Loucy (cell line): ENCODE data around the gene PPP1R3A.

ENCODE experiments used
- H2AFZ ChIP-seq: fragments of 200-600 bp; sonication (generic); 2 replicates; pipeline ENCODE4 v1.6.0; 2016; ENCODE audit warnings: antibody characterized with exemption, mild to moderate bottlenecking, low read length, moderate library complexity
- H3F3A ChIP-seq: fragments of 200-600 bp; 2 replicates; pipeline ENCODE4 v1.6.0; 2016; ENCODE audit warnings: antibody characterized with exemption, low read depth, mild to moderate bottlenecking
- H3K27me3 ChIP-seq: fragments of 200-600 bp; sonication (generic); 2 replicates; pipeline ENCODE4 v1.6.1; 2014; ENCODE audit warnings: low read length, mild to moderate bottlenecking; ENCODE audit not compliant: insufficient read depth, poor library complexity, severe bottlenecking
- H3K36me3 ChIP-seq: fragments of 200-600 bp; sonication (generic); 2 replicates; pipeline ENCODE4 v1.6.1; 2016; ENCODE audit warnings: low read length; ENCODE audit not compliant: insufficient read depth
- H3K4me1 ChIP-seq: fragments of 200-600 bp; sonication (generic); 2 replicates; pipeline ENCODE4 v1.5.1; 2014; ENCODE audit warnings: low read length, mild to moderate bottlenecking; ENCODE audit not compliant: insufficient read depth, poor library complexity, severe bottlenecking
- H3K4me2 ChIP-seq: fragments of 200-600 bp; sonication (generic); 2 replicates; pipeline ENCODE4 v1.6.0; 2014; ENCODE audit warnings: antibody characterized with exemption, low read length, low read depth, mild to moderate bottlenecking; ENCODE audit not compliant: poor library complexity, severe bottlenecking
- H3K4me3 ChIP-seq: fragments of 200-600 bp; sonication (generic); 2 replicates; pipeline ENCODE4 v1.5.1; 2014; ENCODE audit warnings: low read length, mild to moderate bottlenecking, mixed read lengths; ENCODE audit not compliant: poor library complexity, severe bottlenecking
- H3K79me2 ChIP-seq: fragments of 200-600 bp; sonication (generic); 2 replicates; pipeline ENCODE4 v1.6.1; 2014; ENCODE audit warnings: low read length; ENCODE audit not compliant: insufficient read depth
- H3K9ac ChIP-seq: fragments of 200-600 bp; sonication (generic); 2 replicates; pipeline ENCODE4 v1.6.0; 2014; ENCODE audit warnings: mild to moderate bottlenecking, low read depth, low read length, moderate library complexity; ENCODE audit not compliant: poor library complexity, severe bottlenecking
- H3K9me2 ChIP-seq: fragments of 200-600 bp; sonication (generic); replicated peaks from 2 replicates; pipeline ENCODE4 v1.6.1; 2016; ENCODE audit warnings: low read depth, low read length, mixed read lengths
- H3K9me3 ChIP-seq: fragments of 200-600 bp; sonication (generic); 2 replicates; pipeline ENCODE4 v1.6.1; 2014; ENCODE audit warnings: mild to moderate bottlenecking, antibody characterized with exemption, low read length, low read depth; ENCODE audit not compliant: insufficient read depth
- H4K20me1 ChIP-seq: fragments of 200-600 bp; sonication (generic); 2 replicates; pipeline ENCODE4 v1.6.0; 2014; ENCODE audit warnings: antibody characterized with exemption, low read length, mild to moderate bottlenecking; ENCODE audit not compliant: insufficient read depth, poor library complexity, severe bottlenecking
- CTCF ChIP-seq: fragments of 200-600 bp; sonication (generic); conservative IDR thresholded peaks from 2 replicates; pipeline ENCODE4 v1.5.1; 2014; ENCODE audit warnings: mild to moderate bottlenecking, antibody characterized with exemption, low read length
- EZH2phosphoT487 ChIP-seq: fragments of 200-600 bp; IDR thresholded peaks from 2 replicates; pipeline ENCODE4 v1.6.1; 2018; ENCODE audit warnings: antibody characterized with exemption, mild to moderate bottlenecking, moderate library complexity, borderline replicate concordance

PPP1R3A gene

GRCh38 chr7:113892818-113893217 lies 26.0 kb downstream of the PPP1R3A start:
- Histone ChIP-seq H3K9ac (no peak overlapping the region), H3K79me2 (no peaks in the 10 kb centered on the region), H2AFZ (no peak overlapping the region), H3K36me3 (no peaks in the 10 kb centered on the region), H3K27me3 (no peaks in the 10 kb centered on the region), H3K4me2 (no peak overlapping the region), H3F3A (no peaks in the 10 kb centered on the region), H4K20me1 (no peaks in the 10 kb centered on the region), H3K4me3 (no peak overlapping the region), H3K4me1 (no peaks in the 10 kb centered on the region), H3K9me3 (no peaks in the 10 kb centered on the region), H3K9me2 (no peaks in the 10 kb centered on the region)
- TF ChIP-seq CTCF (no peak), EZH2phosphoT487 (no peak)

GRCh38 chr7:113891828-113892227 lies 27.0 kb downstream of the PPP1R3A start:
- Histone ChIP-seq H3F3A (no peaks in the 10 kb centered on the region), H3K9me3 (no peaks in the 10 kb centered on the region), H3K4me1 (no peaks in the 10 kb centered on the region), H3K27me3 (no peaks in the 10 kb centered on the region), H3K4me2 (no peak overlapping the region), H2AFZ (no peak overlapping the region), H3K4me3 (no peak overlapping the region), H3K79me2 (no peaks in the 10 kb centered on the region), H4K20me1 (no peaks in the 10 kb centered on the region), H3K36me3 (no peaks in the 10 kb centered on the region), H3K9me2 (no peaks in the 10 kb centered on the region), H3K9ac (no peak overlapping the region)
- TF ChIP-seq EZH2phosphoT487 (no peak), CTCF (no peak)

GRCh38 chr7:113891031-113891350 lies 27.8 kb downstream of the PPP1R3A start:
- Histone ChIP-seq H3K4me3 (no peak overlapping the region), H3K4me1 (no peaks in the 10 kb centered on the region), H3K36me3 (no peaks in the 10 kb centered on the region), H3K4me2 (no peak overlapping the region), H3F3A (no peaks in the 10 kb centered on the region), H4K20me1 (no peaks in the 10 kb centered on the region), H3K9me2 (no peaks in the 10 kb centered on the region), H3K27me3 (no peaks in the 10 kb centered on the region), H2AFZ (no peak overlapping the region), H3K79me2 (no peaks in the 10 kb centered on the region), H3K9ac (no peak overlapping the region), H3K9me3 (no peaks in the 10 kb centered on the region)
- TF ChIP-seq CTCF (no peak), EZH2phosphoT487 (no peak)
